Cardiac fibroblast (primary cell): ENCODE results near the gene MYOZ1.
"Not testable (repeated sequence)": the region's sequence is repeated elsewhere in the genome, so short reads cannot be mapped to it uniquely, and the experiment has no call there.

Source experiments
- DNase-seq, 2 donors: peaks; one replicate each; pipeline versions ENCODE4 v3.0.0 to v3.0.0-alpha.2; 2010; ENCODE audit warnings: low read depth in 2 of 2
- H3K4me3 ChIP-seq, 2 donors: replicated peaks in 1 of 2; 1 replicate in 1 of 2; 2 replicates in 1 of 2; pipeline ENCODE4 v1.5.1; 2011; ENCODE audit warnings: low read depth in 2 of 2, low read length in 2 of 2, mild to moderate bottlenecking in 2 of 2, moderate library complexity in 1 of 2
- TF ChIP-seq, protein P1 (sequence below): IDR thresholded peaks from one replicate; pipeline ENCODE4 v1.5.1; 2011; ENCODE audit warnings: low read depth, mild to moderate bottlenecking, low read length, inconsistent platforms

MYOZ1 gene

DNA sequence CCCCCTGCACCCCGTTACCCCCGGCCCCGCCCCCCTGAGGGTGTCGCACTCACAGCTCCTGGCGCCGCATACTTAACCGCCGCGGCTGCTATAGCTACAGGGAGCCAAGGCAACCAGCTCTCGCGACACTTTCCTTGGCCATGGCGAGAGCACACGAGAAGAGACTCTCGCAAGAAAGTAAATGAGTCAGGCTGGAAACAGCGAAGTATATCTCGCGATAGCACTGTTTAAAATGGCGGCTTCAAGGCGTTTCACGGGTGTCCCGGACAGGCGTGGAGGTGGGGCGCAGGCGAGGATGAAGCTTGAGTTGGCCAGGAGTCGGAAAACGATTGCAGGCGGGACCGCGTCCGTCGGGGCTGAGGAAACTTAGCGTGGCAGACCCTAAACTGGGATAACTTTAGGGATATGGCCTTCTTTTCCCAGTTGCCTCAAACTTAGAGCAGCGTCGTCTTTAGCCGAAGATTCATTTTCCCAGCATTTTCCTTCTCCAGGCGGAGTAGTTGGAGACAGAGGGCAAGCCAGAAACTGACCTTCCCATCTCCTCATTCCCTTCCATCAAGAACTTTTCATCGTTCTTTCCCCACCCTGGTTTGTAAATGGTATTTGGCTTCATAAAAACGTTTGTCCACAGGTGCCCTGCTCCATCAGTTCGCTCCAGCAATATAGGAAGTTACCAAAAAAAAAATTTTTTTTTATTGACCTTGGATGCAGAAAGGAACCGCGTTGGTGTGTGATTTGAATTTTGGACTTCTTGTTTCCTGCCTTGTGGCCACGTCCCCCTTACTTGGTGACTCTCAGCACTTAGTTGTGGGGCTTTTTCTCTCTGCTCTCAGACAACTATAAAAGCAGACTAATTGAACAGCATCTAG lies 15.2 kb downstream of the MYOZ1 start:
- DNase-seq: peak; percentile 98 to 99
- H3K4me3 ChIP-seq: peak overlapping the region; percentile 92 to 93
- TF ChIP-seq, protein P1, sequence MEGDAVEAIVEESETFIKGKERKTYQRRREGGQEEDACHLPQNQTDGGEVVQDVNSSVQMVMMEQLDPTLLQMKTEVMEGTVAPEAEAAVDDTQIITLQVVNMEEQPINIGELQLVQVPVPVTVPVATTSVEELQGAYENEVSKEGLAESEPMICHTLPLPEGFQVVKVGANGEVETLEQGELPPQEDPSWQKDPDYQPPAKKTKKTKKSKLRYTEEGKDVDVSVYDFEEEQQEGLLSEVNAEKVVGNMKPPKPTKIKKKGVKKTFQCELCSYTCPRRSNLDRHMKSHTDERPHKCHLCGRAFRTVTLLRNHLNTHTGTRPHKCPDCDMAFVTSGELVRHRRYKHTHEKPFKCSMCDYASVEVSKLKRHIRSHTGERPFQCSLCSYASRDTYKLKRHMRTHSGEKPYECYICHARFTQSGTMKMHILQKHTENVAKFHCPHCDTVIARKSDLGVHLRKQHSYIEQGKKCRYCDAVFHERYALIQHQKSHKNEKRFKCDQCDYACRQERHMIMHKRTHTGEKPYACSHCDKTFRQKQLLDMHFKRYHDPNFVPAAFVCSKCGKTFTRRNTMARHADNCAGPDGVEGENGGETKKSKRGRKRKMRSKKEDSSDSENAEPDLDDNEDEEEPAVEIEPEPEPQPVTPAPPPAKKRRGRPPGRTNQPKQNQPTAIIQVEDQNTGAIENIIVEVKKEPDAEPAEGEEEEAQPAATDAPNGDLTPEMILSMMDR: no peak

DNA sequence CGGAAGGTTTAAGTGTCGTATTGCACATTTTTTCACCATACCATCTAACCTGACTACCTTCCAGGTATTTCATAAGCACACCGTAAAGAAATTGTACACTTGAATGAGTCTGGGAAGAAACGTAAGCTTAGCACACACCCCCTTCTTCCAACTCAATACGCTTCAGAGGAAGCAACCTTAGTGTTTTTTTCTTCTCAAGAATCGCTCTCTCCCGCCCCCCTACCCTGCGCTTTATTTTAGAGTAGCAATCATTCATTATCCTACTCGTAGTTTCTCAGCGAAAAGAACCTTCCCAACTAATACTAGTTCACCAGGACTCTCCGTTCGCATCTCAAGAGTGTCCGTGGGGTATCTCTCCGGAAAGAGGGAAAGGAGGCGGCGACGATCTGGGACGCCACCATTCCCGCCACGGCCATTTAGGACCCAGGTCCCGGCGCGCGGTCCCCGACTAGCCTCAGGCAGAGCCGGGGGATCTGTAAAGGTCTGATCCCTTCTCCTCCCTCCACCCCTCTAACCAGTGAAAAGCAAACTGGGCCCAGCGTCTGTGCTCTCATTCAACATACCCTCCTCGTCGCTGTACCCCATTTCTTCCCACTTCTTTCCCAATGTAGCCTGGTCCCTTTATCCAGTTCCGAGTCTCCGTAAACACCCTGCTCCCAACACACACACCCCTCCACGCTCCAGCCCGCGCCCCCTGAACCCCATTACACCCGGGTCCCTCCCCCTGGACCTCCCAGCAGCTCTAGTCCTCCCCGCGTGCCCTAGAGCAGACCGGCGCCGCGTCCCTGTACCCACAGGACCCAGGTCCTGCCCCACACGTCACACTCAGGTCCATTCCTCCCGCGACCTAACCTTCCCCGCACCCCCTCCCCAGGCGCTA lies 16.0 kb downstream of the MYOZ1 start:
- TF ChIP-seq, protein P1: no peak
- peak; percentile 27 to 35 for DNase-seq

DNA sequence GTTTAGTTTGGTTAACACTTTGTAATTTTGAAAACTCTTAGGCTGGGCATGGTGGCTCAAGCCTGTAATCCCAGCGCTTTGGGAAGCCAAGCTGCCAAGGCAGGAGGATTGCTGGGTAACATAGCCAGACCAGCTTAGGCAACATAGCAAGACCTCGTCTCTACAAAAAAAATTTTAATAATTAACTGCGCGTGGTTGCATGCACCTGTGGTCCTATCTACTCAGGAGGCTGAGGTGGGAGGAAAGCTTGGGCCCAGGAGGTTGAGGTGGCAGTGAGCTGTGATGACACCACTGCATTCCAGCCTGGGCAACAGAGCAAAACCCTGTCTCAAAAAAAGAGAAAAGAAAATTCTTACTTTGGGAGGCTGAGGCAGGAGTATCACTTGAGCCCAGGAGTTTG lies 18.2 kb downstream of the MYOZ1 start:
- no peak for DNase-seq
- H3K4me3 ChIP-seq: no peak overlapping the region
- TF ChIP-seq, protein P1: no peak

More for the DNA sequence above, 16.0 kb downstream of the MYOZ1 start:
- peak overlapping the region; percentile 92 to 93 for H3K4me3 ChIP-seq

DNA sequence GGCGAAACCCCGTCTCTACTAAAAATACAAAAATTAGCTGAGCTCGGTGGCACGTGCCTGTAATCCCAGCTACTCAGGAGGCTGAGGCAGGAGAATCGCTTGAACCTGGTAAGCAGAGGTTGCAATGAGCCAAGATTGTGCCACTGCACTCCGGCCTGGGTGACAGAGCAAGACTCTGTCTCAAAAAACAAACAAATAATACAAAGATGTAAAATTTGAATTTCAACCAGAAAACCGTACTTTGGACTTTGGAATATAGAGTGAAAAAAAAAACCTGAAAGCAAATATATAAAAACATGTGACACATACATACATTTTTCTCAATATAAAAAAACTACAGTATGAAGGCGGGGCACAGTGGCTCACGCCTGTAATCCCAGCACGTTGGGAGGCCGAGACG lies 20.3 kb downstream of the MYOZ1 start:
- H3K4me3 ChIP-seq, DNase-seq: not testable (repeated sequence)

DNA sequence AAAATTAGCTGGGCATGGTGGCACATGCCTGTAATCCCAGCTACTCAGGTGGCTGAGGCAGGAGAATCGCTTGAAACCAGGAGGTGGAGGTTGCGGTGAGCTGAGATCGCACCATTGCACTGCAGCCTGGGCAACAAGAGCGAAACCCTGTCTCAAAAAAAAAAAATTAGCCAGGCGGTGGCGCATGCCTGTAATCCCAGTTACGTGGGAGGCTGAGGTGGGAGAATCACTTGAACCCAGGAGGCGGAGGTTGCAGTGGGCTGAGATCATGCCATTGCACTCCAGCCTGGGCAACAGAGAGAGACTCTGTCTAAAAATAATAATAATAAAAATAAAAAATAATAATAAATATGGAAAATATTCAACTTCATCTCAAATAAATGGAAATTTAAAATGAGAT lies 24.1 kb downstream of the MYOZ1 start:
- DNase-seq: not testable (repeated sequence)

DNA sequence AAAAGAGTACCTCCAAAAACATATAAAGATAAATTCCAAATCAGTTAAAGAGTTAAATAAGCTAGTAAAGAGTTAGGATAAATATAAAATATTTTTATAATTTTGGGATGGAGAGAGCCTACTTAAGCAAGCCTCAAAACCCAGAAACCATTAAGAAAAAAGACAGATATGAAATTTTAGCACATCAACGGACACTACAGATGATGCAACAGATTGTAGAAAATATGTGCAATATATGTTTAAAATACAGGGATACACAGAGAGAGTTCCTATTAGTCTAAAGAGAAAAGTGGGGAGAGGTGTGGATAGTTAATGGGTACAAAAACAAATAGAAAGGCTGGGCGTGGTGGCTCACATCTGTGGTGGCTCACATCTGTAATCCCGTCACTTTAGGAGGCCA lies 26.6 kb downstream of the MYOZ1 start:
- H3K4me3 ChIP-seq: no peak overlapping the region
- DNase-seq: no peak
- TF ChIP-seq, protein P1: no peak

More for the DNA sequence above, 24.1 kb downstream of the MYOZ1 start:
- not testable (repeated sequence) for H3K4me3 ChIP-seq

DNA sequence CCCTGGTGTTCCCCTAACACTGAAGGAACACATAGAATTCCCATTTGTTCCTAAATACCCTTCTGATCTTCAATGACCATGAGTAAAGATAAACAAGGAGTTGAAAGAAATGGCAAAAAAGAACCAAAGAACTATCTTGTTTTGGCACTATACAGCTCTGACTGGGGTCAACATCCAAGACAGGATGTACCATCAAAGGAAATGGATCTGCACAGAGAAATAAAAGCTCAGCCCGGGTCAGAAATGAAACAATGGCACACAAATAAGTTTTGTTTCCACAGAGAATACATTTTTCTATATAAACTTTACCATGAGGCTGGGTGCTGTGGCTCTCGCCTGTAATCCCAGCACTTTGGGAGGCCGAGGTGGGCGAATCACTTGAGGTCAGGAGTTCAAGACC lies 32.2 kb downstream of the MYOZ1 start:
- no peak for DNase-seq
- TF ChIP-seq, protein P1: no peak
- no peak overlapping the region for H3K4me3 ChIP-seq
